T-helper 2 cell (primary cell): ENCODE data around the gene INSC.

ENCODE experiments used
- DNase-seq, 5 experiments: peaks; one replicate each; pipeline versions ENCODE4 v3.0.0 to v3.0.0-alpha.2; 2012 to 2022

The INSC gene

DNA sequence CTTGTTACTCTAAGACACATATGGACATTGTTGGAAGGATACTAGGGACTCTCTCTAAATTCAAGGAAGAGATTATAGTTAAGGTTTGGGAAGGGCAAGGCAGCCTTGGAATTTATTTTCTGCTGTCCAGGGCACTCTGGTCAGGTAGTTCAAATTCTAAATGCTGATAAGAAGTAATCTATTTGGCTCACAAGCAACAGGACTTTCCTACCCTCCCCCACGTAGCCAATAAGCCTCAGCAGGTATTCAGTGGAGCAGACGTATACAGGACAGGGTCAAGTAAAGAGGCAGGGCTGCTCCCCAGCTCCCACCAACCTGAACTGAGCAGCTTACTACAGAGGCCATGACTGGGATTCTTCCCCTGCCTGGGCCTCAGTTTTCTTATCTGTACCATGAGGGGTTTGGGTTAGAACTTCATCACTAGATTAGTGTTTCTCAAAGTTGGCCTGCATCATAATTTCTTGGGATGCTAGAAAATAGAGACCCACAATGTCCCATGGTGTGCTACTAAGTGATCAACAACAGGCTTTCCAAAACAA lies 6.1 kb upstream of the INSC start:
- DNase-seq = no peak

- no peak for DNase-seq
Measured at GRCh38 chr11:15109602-15110001, 5.1 kb upstream of the INSC start.

GRCh38 chr11:15111215-15111614 lies 3.5 kb upstream of the INSC start:
- DNase-seq = no peak

DNA sequence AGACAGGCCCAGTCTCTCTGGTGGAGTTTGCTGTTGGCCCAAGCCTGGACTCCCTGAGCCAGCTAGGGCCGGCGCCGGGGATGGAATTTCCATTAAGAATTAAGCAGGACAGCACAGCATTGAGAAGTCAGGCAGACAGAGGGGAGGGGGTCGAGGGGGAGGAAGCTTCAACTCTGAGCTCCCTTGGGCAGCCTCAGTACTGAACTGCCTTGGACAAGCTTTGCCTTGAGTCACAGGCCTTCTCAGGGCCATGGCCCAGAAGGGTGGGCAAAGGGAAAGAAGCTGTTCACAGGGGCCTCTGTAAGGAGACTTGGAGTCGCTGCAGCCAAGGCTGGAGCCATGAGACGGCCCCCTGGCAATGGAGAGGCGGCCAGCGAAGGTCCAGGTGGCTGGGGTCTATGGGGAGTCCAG lies 2.6 kb upstream of the INSC start:
- DNase-seq = no peak

DNA sequence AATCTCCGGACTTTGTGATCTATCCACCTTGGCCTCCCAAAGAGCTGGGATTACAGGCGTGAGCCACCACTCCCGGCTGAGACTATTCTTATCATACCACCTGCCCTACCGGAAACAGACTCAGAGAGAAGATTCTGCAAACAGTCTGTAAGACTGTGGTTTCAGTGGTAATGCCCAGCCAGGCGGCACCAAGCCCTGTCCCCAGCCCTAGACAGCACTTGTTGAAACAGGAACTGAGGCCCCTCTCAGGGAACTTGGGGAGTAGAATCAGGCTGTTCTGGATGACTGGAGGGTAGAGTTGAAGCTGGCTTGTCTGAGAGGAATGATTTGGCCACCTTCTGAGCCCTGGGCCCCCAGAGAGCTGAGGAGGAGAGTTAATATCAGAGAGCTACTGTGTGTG lies 1.3 kb upstream of the INSC start:
- peak in 1 of 5 experiments; percentile 45 for DNase-seq

DNA sequence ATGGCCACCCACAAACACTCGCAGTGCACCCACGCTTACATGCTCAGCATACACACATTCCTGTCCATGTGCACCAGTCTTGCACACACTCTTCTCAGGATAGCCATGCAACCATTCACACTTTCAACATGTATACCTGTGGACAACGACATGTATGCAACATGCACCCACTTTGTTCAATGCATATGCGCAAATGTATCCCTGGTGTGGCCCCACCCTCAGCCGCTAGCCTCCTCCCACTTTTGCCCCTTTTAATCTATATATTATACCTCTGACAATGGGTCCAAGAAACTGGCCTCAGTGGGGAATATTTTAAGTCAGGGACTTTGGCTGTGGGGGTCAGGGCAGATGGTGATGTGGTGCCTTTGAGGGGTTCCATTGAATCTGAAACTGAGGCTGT lies 963 bp downstream of the INSC start:
- no peak for DNase-seq

DNA sequence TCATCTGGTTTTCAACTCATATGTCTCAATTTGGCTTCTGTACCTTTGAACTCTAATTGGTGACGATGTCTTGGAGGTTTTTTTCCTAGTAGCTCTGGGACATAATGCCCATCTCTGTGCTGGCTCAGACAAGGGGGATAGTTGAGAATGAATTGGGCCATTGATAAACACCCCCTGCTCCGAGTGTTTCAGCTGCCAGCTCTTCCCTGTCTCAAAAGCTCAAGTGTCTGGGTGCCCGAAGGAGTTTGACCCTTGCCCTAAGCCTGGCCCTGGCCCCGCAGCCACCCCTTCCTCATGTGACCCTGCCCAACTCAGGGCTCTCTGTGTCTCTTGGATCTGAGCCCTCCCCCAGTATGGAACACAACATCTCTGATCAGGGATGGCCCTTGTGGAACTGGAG lies 3.0 kb downstream of the INSC start:
- no peak for DNase-seq

DNA sequence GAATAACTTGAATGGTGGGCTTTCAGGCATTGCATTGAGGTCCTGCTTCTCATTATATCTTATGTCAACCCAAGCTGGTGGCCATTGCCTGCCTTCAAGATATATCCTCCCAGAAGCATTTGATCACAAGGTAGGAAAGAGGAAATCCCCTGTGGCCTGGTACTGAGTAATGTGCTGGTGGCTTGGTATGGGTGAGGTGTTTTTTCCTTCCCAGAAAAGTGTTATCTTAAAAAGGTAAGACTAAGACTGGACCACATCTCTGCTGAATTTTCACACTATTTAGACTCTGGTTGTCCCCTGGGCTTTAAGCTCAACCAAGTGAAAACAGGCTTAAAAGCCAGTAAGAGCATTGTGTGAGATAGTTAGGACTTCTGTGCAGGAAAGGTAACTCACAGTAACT lies 3.7 kb downstream of the INSC start:
- DNase-seq = no peak

DNA sequence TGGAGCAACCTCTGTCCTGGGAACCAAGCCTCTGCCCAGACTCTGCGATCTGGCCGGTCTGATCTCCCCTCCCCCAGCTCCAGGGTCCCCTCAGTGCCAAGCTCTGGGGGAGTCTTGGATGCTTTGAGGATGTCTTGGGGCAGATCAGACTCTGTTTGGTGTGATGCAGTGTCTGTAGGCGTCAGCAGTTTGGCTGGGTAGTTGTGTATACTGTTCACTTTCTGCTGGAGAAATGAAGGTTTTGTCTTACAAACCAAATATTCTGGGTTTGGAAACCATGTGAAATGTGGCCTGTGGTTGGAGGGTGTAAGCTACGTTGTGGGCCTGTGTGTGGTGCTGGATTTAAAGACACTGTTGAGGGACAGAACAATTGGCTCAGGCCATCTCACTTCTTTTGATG lies 4.6 kb downstream of the INSC start:
- no peak for DNase-seq

GRCh38 chr11:15119826-15120225 lies 5.1 kb downstream of the INSC start:
- DNase-seq = no peak

DNA sequence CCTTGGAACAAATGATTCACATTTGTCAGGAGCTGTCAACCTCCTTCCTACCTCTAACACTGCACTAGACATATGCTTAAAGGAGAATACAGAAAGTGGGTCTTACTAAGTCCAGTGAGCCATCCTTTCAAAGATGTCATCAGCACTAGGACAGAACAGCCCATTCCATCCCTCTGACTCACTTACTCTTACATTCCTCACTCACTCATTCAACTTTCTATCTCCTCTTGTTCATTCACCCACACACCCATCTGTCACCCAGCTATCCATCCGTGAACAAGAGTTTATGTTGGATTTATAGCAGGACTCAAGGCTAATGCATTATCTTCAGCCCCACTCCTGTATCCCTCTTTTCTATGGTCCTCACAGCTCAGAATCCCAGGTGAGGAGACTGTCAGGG lies 9.1 kb downstream of the INSC start:
- DNase-seq = no peak

- no peak for DNase-seq
Measured at GRCh38 chr11:15124528-15124927, 9.8 kb downstream of the INSC start.

- DNase-seq = no peak
Measured at GRCh38 chr11:15127341-15127740, 12.6 kb downstream of the INSC start.

- DNase-seq = no peak
Measured at GRCh38 chr11:15128621-15129020, 13.9 kb downstream of the INSC start.

GRCh38 chr11:15136166-15136565 lies 21.4 kb downstream of the INSC start:
- DNase-seq = peak in 1 of 5 experiments; percentile 23

GRCh38 chr11:15139096-15139770 lies 24.5 kb downstream of the INSC start:
- no peak for DNase-seq

GRCh38 chr11:15139958-15140659 lies 25.4 kb downstream of the INSC start:
- DNase-seq = no peak

- no peak for DNase-seq
Measured at GRCh38 chr11:15141381-15141780, 26.7 kb downstream of the INSC start.

DNA sequence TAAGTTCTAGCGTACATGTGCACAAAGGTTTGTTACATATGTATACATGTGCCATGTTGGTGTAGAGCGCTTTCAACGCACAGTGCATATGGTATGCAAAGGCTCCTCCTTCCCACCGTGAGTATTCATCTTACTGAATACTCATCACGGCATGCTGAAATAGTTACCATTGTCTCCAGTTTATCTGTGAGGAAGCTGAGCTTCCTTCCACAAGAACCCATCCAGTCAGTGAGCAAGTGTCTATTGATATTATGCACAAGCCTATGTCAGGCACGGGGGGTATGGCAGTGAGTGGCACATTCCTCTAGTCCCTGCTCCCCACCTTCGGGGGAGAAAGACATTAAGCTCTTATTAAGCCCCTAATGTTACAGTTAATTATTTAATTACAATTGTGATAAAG lies 28.1 kb downstream of the INSC start:
- DNase-seq = no peak

DNA sequence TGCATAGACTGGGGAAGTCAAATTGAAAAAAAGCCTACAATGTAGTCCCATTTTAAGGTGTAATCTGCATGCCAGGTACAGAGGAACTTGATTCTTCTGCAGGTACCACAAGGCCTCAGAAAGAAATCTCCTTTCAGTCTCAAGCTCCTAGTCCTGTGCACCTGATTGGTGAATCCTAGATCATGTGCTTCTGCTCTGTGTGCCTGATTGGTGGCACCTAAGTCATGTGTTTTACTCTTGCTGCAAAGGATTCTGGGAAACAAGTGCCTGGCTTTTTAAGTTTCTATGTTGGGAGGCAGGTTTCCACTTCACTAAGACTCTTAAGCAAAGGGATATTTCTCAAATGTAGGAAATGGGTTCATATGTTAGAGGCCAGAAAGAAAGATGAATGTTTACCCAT lies 29.1 kb downstream of the INSC start:
- DNase-seq = no peak

DNA sequence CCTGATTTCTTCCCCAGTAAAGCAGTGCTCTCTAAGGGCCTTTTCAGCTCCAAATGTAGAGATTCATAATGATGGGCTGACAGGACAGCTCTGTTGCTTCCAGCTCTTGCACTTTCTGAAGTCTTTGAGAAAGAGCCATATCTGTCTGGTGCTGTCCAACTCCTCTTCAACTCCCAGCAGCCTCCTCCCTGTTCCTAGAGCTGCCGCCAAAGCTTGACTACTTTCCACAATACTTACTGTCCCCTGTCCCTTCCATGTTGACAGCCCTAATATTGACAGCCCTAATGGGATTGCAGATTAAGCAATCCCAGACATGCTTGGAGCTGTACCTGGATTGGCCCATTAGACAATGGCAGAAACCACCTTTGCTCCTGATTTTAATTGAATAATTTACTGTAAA lies 29.6 kb downstream of the INSC start:
- no peak for DNase-seq

GRCh38 chr11:15145151-15145550 lies 30.4 kb downstream of the INSC start:
- no peak for DNase-seq

DNA sequence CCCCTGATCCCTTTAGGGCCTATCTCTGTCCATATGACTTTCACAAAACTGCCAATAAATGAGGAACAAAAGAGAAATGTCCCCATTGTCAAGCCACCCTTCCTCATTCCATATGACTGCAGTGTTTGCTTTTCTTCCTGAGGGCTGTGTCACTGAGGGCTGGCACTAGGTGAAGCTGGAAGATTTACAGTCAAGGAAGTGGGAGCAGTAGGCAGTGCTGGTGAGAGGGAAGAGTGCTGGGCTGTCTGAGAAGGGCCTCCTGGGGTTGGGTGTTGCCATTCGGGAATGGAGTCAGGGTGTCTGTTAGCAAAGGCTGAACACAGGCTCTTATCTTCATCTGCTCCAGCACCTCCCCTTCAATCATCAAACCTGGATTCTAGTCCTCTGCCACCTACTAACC lies 30.9 kb downstream of the INSC start:
- no peak for DNase-seq

GRCh38 chr11:15146271-15147003 lies 31.7 kb downstream of the INSC start:
- no peak for DNase-seq
